ENCODE data around the gene MTCL1.
A peak's percentile ranks its signal among the peaks of the same experiment; 100 is the strongest.

The MTCL1 gene

DNA sequence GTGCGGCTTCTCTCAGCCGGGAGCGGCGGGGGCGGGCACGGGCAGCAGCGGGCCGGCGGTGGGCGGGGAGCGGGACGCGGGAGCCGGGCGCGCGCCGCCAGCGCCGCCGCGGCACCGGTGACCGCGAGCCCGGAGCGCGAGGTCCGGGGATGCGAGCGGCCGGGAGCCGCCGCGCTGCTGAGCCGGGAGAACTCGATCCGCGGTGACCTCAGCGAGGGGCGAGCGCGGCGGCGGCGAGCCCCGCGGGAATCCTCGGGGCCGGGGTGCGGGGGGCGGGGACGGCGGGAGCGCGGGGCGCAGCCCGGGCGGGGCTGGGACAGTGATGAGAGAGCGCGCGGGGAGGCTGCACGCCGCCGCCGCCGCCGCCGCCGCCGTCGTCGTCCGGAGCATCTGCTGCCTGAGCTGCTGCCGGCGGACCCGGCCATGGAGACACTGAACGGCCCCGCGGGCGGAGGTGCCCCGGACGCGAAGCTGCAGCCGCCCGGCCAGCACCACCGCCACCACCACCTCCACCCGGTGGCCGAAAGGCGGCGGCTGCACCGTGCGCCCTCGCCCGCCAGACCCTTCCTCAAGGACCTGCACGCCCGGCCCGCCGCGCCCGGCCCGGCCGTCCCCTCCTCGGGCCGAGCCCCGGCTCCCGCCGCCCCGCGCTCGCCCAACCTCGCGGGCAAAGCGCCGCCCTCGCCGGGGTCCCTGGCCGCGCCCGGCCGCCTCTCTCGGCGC is at the start of gene MTCL1:
TSS of gene MTCL1 (plus strand) at position 319 of the 723 bp plus-strand sequence. CDS start at position 424, 105 bp downstream.
- peak; percentile 69 for DNase-seq

GRCh38 chr18:8656232-8656631 is 49.1 kb upstream of the MTCL1 start:
- DNase-seq: no peak

DNA sequence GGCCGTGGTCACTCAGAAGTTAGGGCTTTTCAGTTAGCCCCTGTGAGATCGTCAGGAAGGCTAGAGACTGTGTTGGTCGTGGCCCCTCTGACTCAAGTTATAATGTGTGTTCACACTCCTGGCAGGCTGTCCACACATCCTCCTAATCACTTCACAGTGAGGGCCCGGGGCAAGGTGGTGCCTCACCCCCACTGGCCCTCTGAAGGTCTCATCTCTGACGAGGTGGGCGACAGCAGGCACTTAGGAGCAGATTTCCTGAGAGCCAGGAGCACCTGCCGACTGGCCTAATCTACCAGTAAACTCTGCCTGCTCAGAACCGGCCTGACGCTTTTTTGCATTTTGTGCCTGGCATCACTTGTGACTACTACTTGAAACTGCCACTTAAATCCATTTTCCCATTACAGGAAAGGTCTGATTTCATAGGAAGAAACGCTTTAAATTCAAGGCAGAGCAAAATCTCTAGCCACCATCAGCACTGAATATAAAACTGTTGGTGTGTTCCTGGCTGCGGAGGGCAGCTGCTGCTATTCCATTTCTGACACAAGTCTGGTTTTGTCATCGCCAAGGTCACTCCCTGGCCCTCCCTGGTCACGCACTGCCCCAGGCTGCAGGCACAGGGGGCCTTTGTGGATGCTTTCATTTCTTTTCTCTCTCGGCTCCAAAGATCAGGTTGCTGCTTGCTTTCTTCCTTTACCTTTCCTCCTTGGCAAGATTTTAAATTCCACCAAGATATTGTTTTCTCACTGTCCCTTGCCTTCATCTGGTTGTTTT is 48.1 kb upstream of the MTCL1 start:
- no peak for DNase-seq

- no peak for DNase-seq
Observed at GRCh38 chr18:8657873-8658470, 47.4 kb upstream of the MTCL1 start.

GRCh38 chr18:8658858-8659485 is 46.4 kb upstream of the MTCL1 start:
- DNase-seq: no peak

DNA sequence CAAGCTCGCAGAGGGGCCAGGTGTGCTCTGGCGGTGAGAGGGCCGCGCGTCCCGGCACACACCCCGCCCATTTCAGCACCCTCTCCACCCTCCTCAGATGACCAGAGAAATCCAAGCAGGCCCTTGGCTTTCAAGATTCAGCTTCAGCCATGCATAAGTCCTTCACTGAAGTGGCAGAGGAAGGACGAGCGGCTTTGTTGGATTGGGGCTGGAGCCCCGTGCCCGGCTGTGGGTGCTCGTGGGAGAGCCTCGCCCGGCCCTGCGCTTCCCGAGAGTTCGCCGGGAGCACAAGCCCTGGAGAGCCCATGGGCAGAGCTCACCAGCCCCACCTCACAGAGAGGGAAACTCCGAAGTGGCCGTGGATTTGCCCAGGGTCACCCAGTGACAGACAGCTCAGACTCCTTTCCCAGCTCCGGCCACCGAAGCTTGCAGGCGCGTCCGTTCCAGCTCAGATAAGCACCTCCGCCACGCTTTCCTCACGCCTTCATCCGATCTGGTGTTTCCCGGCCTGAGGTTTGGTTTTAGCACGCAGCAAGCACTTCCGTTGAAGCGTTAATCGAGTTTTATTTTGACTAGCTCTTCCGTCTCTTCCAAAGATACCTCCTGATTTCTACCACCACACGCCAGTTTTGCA is 45.6 kb upstream of the MTCL1 start:
- no peak for DNase-seq

DNA sequence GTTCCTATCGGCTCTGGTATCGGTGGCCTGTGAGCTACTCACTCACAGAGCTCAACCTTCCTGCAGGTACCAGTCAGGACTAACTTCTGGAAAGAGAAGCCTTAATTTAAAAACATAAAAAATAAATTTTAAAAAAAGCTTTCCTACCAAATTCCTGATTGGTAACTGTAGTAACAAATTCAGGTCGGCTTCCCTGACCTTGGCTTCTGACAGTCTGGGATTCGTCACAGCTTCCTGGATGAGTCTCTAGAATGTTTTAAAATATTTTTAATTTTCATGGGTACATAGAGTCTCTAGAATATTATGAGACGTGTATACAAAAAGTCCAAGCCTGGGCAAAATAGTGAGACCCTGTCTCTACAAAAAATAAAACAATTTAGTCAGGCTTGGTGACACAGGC is 45.0 kb upstream of the MTCL1 start:
- DNase-seq: no peak

DNA sequence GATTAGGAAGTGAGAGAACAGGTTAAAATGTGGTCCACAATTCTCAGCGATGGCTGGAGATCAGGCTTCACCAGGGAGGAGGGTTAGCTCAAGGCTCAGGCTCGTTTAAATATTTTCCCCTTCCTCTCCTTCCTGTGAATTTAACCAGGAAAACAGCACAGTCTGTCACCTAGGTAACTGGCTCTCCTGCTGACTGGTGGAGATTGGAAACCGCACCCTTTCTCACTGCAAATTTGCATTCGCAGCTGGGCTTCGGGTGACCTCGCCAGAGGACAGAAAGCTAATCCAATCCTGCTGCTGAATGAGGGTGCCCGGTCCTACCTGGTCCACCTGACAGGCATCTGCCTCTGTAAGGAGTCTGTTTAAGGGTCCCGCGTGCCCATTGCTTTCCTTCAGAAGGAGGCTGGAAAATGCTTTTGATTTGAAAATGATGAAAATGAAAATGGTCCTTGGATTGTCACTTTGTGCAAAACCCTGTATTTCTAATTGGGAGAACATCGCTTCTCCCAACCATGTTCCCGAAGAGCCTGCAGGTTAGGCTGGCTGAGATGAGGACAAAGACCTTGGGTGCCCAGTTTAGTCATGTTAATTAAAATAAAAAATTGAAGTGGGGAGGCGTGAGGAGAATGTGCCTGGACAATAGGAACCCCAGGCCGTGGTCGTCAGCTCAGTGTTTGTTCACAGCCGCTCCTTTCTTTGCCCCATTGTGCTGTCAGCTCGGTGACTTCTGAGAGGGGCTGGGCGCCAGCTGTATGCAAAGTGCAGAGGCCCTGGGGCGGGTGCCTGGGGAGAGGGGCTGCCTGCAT is 43.4 kb upstream of the MTCL1 start:
- no peak for DNase-seq

DNA sequence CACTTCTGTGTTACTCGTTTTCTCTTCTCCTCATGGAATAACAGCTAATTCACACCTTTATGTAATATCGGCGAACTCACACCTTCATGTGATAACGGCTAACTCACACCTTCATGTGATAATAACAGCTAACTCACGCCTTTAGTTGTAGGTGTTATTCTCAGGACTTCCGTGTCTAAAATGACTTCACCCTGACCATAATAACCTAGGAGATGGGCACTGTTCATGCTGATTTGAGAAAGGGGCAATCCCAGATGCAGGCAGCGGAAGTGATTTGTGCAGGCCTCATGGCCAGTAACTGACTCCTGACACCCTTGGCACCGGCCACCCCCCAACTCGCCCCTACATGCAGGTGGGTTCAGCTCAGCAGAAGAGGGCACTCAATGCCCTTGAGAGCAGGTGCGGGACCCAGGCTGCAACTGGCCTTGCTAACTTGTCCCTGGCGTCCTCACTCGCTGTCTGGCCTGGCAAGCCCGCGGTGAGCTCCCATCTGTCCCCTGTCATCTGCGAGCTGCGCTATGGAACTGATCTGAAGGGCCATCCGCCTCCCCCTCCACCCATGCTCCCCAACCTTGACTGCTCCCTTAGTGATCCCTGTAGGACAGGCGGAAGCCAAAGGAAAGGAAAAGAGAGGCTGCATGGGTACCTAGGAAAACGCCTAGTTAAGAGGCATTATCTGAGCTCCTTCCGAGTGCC is 42.6 kb upstream of the MTCL1 start:
- DNase-seq: no peak

GRCh38 chr18:8667846-8668245 is 37.5 kb upstream of the MTCL1 start:
- DNase-seq: no peak

- no peak for DNase-seq
Observed at GRCh38 chr18:8668381-8668780, 37.0 kb upstream of the MTCL1 start.

DNA sequence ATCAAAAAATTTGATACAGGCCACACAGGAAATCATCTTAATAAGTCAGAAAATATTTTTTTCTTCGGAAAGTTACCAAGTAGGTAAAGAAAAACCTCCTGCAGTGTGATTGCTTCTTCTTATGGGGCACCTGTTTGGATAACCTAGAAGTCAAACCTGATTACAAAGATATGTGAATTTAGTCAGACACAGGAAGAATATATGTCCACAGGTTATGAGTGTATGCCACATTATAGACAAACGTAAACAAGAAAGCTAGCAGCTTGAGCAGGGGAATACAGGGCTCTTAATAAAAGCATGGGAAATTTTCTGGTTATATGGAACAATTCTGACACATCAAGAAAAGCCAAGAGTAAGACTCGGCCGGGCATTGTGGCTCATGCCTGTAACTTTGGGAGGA is 35.8 kb upstream of the MTCL1 start:
- no peak for DNase-seq

DNA sequence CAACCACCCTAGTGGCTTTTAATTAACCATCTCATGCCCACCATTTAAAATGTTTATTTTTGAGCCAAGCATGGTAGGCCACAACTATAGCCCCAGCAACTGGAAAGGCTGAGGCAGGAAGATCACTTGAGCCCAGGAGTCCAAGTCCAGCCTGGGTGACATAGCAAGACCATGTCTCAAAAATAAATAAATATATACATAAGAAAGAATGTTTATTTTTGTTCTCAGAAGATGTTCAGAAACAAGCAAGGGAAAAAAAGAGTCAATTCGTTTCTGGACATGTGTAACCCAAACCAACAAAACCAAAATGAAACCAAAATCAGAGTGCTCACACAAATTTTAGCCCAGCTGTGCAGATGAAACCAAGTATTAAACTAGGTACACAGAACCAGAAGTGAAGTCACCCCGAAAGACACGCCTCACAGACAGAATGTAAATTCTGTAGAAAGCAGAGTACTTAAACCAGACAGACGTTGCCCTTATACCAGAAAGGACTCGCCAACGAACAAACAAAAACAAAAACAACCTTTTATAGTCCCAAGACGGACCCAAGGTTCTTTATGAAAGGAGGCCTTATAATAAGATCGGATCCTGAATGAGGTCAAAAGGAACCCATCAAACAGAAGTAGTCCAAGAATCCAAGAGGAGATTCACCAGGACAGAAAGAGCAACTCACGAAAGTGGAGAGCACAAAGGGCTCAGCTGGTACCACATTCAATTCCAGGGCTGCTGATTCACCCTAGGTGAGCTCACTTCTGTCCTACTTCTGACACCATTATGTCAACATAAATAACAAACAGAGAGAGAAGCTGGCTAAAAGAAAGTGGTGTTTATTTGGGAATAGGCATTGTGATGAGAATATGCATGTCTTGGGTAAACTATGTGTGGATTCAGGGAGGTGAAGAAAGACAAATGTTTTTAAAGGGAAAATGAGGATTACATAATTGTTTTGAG is 31.8 kb upstream of the MTCL1 start:
- DNase-seq: no peak

- no peak for DNase-seq
Observed at GRCh38 chr18:8675057-8675456, 30.3 kb upstream of the MTCL1 start.

DNA sequence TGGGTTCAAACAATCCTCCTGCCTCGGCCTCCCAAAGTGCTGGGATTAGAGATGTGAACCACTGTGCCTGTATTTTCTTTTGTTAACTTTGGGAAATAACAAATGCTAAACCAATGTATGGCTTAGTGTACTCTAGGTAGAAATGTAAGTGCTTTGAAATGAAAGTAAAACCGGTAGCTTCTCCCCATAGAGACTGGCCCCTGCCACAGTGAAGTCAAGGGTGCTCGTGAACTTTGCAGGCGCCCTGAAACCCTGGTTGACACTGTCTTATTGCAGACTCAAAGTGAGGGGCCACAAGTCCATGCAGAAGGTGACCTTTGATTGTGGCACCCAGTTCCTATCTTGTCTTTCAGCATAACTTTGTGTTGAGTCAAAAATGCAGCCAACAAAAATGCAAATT is 24.2 kb upstream of the MTCL1 start:
- DNase-seq: peak; percentile 39

DNA sequence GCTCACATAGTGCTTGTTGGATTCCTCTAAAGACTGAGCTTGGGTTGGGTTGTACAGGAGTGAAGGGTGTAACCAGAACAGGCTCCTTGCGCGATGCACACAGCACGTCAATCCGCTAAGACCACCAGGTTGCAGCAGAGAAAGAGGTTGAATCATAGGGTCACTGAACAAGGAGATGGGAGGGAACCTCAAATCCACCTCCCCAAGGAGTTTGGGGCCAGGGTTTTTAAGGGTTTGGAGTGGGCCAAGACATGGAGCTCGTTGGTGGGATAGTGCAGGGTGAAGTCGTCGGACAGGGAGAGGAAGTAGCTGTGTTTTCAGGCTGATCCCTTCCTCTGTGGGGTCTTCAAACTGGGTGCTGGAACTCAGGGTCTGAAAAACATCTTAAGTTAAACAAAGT is 20.8 kb upstream of the MTCL1 start:
- DNase-seq: no peak

- DNase-seq: no peak
Observed at GRCh38 chr18:8685141-8685913, 20.0 kb upstream of the MTCL1 start.

DNA sequence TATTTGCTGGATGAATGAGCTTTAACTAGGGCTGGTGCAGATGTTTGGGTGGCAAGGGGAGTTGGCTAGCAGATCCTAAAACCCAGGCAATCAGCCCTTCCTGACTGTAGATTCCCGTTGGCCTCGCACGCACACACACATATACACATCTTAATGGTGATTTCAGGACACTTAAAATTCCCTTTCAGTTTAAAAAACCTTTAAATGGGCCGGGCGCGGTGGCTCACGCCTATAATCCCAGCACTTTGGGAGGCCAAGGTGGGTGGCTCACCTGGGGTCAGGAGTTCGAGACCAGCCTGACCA is 19.5 kb upstream of the MTCL1 start:
- DNase-seq: no peak

DNA sequence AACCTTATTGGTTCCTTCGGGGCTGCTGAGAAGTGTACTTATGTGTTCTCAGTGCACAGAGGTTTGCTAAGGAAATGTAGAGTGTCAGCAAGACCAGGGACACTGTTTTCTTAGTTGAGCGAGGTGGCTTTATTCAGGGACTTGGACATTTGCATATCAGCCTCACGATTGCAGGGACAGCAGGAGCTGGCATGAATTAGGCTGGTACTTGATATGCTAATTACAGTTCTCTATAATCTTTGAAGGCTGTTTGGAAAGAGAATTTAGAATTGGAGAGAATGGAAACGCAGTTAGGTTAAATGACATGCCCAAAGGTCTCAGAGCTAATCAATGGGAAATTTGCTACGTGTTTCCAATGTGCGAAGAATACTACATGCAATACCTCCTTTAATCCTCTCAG is 18.7 kb upstream of the MTCL1 start:
- no peak for DNase-seq
